PC-9 (cell line): ENCODE data around the gene DFFB. TPM values are rescaled to one million over a fixed set of nuclear protein-coding genes. Genes with fewer than 3 reads are reported as not detected.

Source experiments
- BruUV-seq: library from RNA; stranded (reverse); fragments of 400-500 nt; replicated peaks from 2 replicates; lab custom pipeline; 2021; lab: Mats Ljungman, UMichigan
- CTCF ChIA-PET: fragments of 300-600 bp; sonication (Branson Sonifier 250); formaldehyde crosslinking; loops from one replicate; lab custom pipeline; 2022; ENCODE audit warnings: antibody characterized with exemption; lab: Charles Lee
- POLR2A ChIA-PET: fragments of 300-600 bp; sonication (Branson Sonifier 250); formaldehyde crosslinking; loops from one replicate; lab custom pipeline; 2022; ENCODE audit warnings: antibody characterized with exemption; ENCODE audit not compliant: unreplicated experiment; lab: Charles Lee
- DNase-seq, 2 experiments: peaks; one replicate each; pipeline versions ENCODE4 v3.0.0 to v3.0.0-alpha.2; 2015 to 2022; ENCODE audit warnings: mixed read lengths in 1 of 2
- H2AFZ ChIP-seq: fragments of 200-600 bp; sonication (generic); 2 replicates; pipeline ENCODE4 v1.8.1; 2017; ENCODE audit warnings: antibody characterized with exemption
- H3F3A ChIP-seq: fragments of 200-600 bp; sonication (generic); 2 replicates; pipeline ENCODE4 v1.8.1; 2017; ENCODE audit warnings: antibody characterized with exemption, mild to moderate bottlenecking, low read depth; ENCODE audit not compliant: insufficient read depth
- H3K27ac ChIP-seq: fragments of 200-600 bp; sonication (generic); 2 replicates; pipeline ENCODE4 v1.6.1; 2016; ENCODE audit warnings: mixed run types
- H3K27me3 ChIP-seq: fragments of 200-600 bp; sonication (generic); 2 replicates; pipeline ENCODE4 v1.6.1; 2016; ENCODE audit warnings: low read depth, mixed run types; ENCODE audit not compliant: insufficient read depth
- H3K36me3 ChIP-seq: fragments of 200-600 bp; sonication (generic); 2 replicates; pipeline ENCODE4 v1.6.1; 2016; ENCODE audit warnings: low read depth, mixed run types
- H3K4me1 ChIP-seq: fragments of 200-600 bp; sonication (generic); replicated peaks from 2 replicates; pipeline ENCODE4 v1.6.1; 2016; ENCODE audit warnings: mixed run types; ENCODE audit not compliant: insufficient read depth
- H3K4me2 ChIP-seq: fragments of 200-600 bp; sonication (generic); 2 replicates; pipeline ENCODE4 v1.6.1; 2017; ENCODE audit warnings: mixed run types
- H3K4me3 ChIP-seq: fragments of 200-600 bp; sonication (generic); 2 replicates; pipeline ENCODE4 v1.6.1; 2016; ENCODE audit warnings: mixed run types
- H3K79me2 ChIP-seq: fragments of 200-600 bp; sonication (generic); 2 replicates; pipeline ENCODE4 v1.6.1; 2017; ENCODE audit warnings: low read depth, mixed run types
- H3K9me2 ChIP-seq: fragments of 200-600 bp; sonication (generic); 2 replicates; pipeline ENCODE4 v1.8.1; 2017; ENCODE audit warnings: mild to moderate bottlenecking; ENCODE audit not compliant: insufficient read depth
- H3K9me3 ChIP-seq: fragments of 200-600 bp; sonication (generic); 2 replicates; pipeline ENCODE4 v1.8.1; 2016; ENCODE audit warnings: low read depth; ENCODE audit not compliant: insufficient read depth
- H4K20me1 ChIP-seq: fragments of 200-600 bp; sonication (generic); 2 replicates; pipeline ENCODE4 v1.8.1; 2017; ENCODE audit not compliant: insufficient read depth
- EZH2 ChIP-seq: fragments of 200-600 bp; sonication (generic); IDR thresholded peaks from 2 replicates; pipeline ENCODE4 v1.8.0; 2017; ENCODE audit warnings: antibody characterized with exemption, low read depth
- intact Hi-C: fragments of 100-400 bp; cut with micrococcal nuclease; formaldehyde crosslinking; loops from one replicate; pipeline ENCODE4 v1.10.0; 2022; ENCODE audit not compliant: unreplicated experiment
- total RNA-seq: library from RNA; stranded (reverse); gene quantifications from 2 replicates; pipeline ENCODE4 v1.2.3, GENCODE V29; 2021
- TF ChIP-seq, protein P1 (sequence below): fragments of 200-600 bp; sonication (generic); conservative IDR thresholded peaks from 2 replicates; pipeline ENCODE4 v1.6.1; 2017; ENCODE audit warnings: mixed run types, antibody characterized with exemption, mild to moderate bottlenecking, moderate library complexity

The DFFB gene
- total RNA-seq, 1 experiment from 2014 or later = 4.7 TPM

GRCh38 chr1:3894626-3895278 lies 37.5 kb downstream of the DFFB start:
- intact Hi-C loops = no loop called here
- no peak for DNase-seq
- H3K9me2 ChIP-seq = no peaks in the 10 kb centered on the region
- H3K27ac ChIP-seq = no peak overlapping the region
- ChIA-PET CTCF (no interaction called here), POLR2A (no interaction called here)
- H4K20me1 ChIP-seq = peaks cover 46% of the 10 kb centered on the region
- peaks cover 11% of the 10 kb centered on the region for H3K36me3 ChIP-seq
- no TSS peak for BruUV-seq
- H3K4me3 ChIP-seq = no peak overlapping the region
- H3K4me2 ChIP-seq = no peak overlapping the region
- peaks cover 59% of the 10 kb centered on the region for H3K79me2 ChIP-seq
- H3K9me3 ChIP-seq = no peaks in the 10 kb centered on the region
- H2AFZ ChIP-seq = no peak overlapping the region
- H3F3A ChIP-seq = peaks cover 12% of the 10 kb centered on the region; the same call in 1 of the 2 replicates
- peaks cover 14% of the 10 kb centered on the region; the same call in 1 of the 2 replicates for H3K4me1 ChIP-seq
- H3K27me3 ChIP-seq = no peaks in the 10 kb centered on the region
- TF ChIP-seq, protein P1, sequence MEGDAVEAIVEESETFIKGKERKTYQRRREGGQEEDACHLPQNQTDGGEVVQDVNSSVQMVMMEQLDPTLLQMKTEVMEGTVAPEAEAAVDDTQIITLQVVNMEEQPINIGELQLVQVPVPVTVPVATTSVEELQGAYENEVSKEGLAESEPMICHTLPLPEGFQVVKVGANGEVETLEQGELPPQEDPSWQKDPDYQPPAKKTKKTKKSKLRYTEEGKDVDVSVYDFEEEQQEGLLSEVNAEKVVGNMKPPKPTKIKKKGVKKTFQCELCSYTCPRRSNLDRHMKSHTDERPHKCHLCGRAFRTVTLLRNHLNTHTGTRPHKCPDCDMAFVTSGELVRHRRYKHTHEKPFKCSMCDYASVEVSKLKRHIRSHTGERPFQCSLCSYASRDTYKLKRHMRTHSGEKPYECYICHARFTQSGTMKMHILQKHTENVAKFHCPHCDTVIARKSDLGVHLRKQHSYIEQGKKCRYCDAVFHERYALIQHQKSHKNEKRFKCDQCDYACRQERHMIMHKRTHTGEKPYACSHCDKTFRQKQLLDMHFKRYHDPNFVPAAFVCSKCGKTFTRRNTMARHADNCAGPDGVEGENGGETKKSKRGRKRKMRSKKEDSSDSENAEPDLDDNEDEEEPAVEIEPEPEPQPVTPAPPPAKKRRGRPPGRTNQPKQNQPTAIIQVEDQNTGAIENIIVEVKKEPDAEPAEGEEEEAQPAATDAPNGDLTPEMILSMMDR = no peak
- TF ChIP-seq EZH2 = no peak

- H3K4me3 ChIP-seq = no peak overlapping the region
- H3K4me1 ChIP-seq = peaks cover 14% of the 10 kb centered on the region; the same call in 1 of the 2 replicates
- peaks cover 14% of the 10 kb centered on the region; the same call in 1 of the 2 replicates for H3F3A ChIP-seq
- no peak overlapping the region for H3K27ac ChIP-seq
- no peaks in the 10 kb centered on the region for H3K9me2 ChIP-seq
- DNase-seq = no peak
- H3K4me2 ChIP-seq = no peak overlapping the region
- CTCF ChIA-PET = no interaction called here
- BruUV-seq = no TSS peak
- peaks cover 11% of the 10 kb centered on the region for H3K36me3 ChIP-seq
- H4K20me1 ChIP-seq = peaks cover 46% of the 10 kb centered on the region
- H3K79me2 ChIP-seq = peaks cover 62% of the 10 kb centered on the region
- intact Hi-C loops = no loop called here
- no peak overlapping the region for H2AFZ ChIP-seq
- POLR2A ChIA-PET = no interaction called here
- no peaks in the 10 kb centered on the region for H3K9me3 ChIP-seq
- H3K27me3 ChIP-seq = no peaks in the 10 kb centered on the region
- TF ChIP-seq, protein P1 = no peak
- no peak for TF ChIP-seq EZH2
Observed at GRCh38 chr1:3895279-3895950, 38.1 kb downstream of the DFFB start.

DNA sequence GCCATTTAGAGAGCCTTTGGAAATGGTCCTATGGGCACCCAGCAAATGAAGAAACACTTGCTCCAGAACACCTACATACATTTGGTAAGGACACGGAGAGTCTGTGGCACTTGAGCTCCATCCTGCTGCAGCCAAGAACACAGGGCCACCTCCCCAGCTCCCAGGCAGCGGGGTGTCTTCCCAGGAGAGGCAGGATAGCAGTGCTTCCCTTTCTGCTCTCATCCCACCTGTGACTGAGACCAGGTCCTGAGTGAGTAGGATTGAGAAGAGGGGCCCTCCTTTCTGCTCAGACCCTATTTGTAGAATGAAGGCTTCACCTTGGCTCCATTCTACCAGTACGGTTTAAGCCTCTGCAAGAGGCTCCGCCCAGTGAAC lies 38.7 kb downstream of the DFFB start:
- CTCF ChIA-PET = no interaction called here
- no peak overlapping the region for H2AFZ ChIP-seq
- H3K9me2 ChIP-seq = no peaks in the 10 kb centered on the region
- POLR2A ChIA-PET = no interaction called here
- H3K27me3 ChIP-seq = no peaks in the 10 kb centered on the region
- H3K27ac ChIP-seq = no peak overlapping the region
- H4K20me1 ChIP-seq = peaks cover 46% of the 10 kb centered on the region
- intact Hi-C loops = no loop called here
- no peak overlapping the region for H3K4me3 ChIP-seq
- TF ChIP-seq, protein P1 = no peak
- TF ChIP-seq EZH2 = no peak
- H3K4me1 ChIP-seq = peaks cover 14% of the 10 kb centered on the region; the same call in 1 of the 2 replicates
- peaks cover 19% of the 10 kb centered on the region; the same call in 1 of the 2 replicates for H3F3A ChIP-seq
- no peak overlapping the region for H3K4me2 ChIP-seq
- peaks cover 11% of the 10 kb centered on the region for H3K36me3 ChIP-seq
- H3K9me3 ChIP-seq = no peaks in the 10 kb centered on the region
- H3K79me2 ChIP-seq = peaks cover 62% of the 10 kb centered on the region
- BruUV-seq = no TSS peak
- no peak for DNase-seq
